Activated CD8-positive, alpha-beta memory T cell treated with anti-CD3 and anti-CD28 coated beads for 36 hours (primary cell): Measurements from ENCODE around the gene PTX4. TPM values are rescaled to one million over a fixed set of nuclear protein-coding genes. Genes with fewer than 3 reads are reported as not detected.

Experiments
- CTCF ChIA-PET: fragments of 350-600 bp; sonication (Branson Sonifier 250); formaldehyde crosslinking; loops from one replicate; lab custom pipeline; 2021; ENCODE audit warnings: antibody characterized with exemption; lab: Charles Lee
- POLR2A ChIA-PET: fragments of 350-600 bp; sonication (Branson Sonifier 250); formaldehyde crosslinking; loops from one replicate; lab custom pipeline; 2021; ENCODE audit warnings: antibody characterized with exemption; lab: Charles Lee
- total RNA-seq, 2 experiments: library from RNA; stranded (reverse); gene quantifications; one replicate each; pipeline ENCODE4 v1.2.3, GENCODE V29; 2021

PTX4 gene
- total RNA-seq, 2 experiments from 2014 or later, result not detected

- CTCF ChIA-PET, result no interaction called here
- POLR2A ChIA-PET, result interaction anchor here (0.5 kb wide), 1 partner anchor 46 kb away, joined by 7 read pairs; no protein-coding TSS in a partner anchor
These were observed 17.2 kb upstream of the PTX4 start for GRCh38 chr16:1505912-1506311.

- POLR2A ChIA-PET, result interaction anchor here (0.5 kb wide), 1 partner anchor 45 kb away, joined by 7 read pairs; no protein-coding TSS in a partner anchor
- CTCF ChIA-PET, result interaction anchor here (0.6 kb wide), 1 partner anchor 201 kb away, joined by 3 read pairs; no protein-coding TSS in a partner anchor
These were observed 16.5 kb upstream of the PTX4 start for GRCh38 chr16:1505073-1505844.

- ChIA-PET POLR2A (no interaction called here), CTCF (interaction anchor here (1.0 kb wide), 1 partner anchor 11 kb away, joined by 3 read pairs; no protein-coding TSS in a partner anchor)
These were observed 14.6 kb upstream of the PTX4 start for GRCh38 chr16:1503110-1503955.

GRCh38 chr16:1502092-1503004, 13.6 kb upstream of the PTX4 start:
- CTCF ChIA-PET, result interaction anchor here (1.0 kb wide), 1 partner anchor 12 kb away, joined by 3 read pairs; no protein-coding TSS in a partner anchor

GRCh38 chr16:1501630-1502029, 12.9 kb upstream of the PTX4 start:
- CTCF ChIA-PET, result no interaction called here
- POLR2A ChIA-PET, result no interaction called here

More at GRCh38 chr16:1502092-1503004, 13.6 kb upstream of the PTX4 start:
- POLR2A ChIA-PET, result interaction anchor here (0.5 kb wide), 1 partner anchor 61 kb away, joined by 3 read pairs; no protein-coding TSS in a partner anchor

GRCh38 chr16:1500465-1501150, 11.9 kb upstream of the PTX4 start:
- CTCF ChIA-PET, result no interaction called here

GRCh38 chr16:1499756-1500464, 11.2 kb upstream of the PTX4 start:
- POLR2A ChIA-PET, result no interaction called here
- CTCF ChIA-PET, result no interaction called here

More at GRCh38 chr16:1500465-1501150, 11.9 kb upstream of the PTX4 start:
- POLR2A ChIA-PET, result no interaction called here

GRCh38 chr16:1498899-1499676, 10.3 kb upstream of the PTX4 start:
- ChIA-PET CTCF (no interaction called here), POLR2A (interaction anchor here (0.6 kb wide), 1 partner anchor 204 kb away, joined by 3 read pairs; no protein-coding TSS in a partner anchor)

- ChIA-PET CTCF (no interaction called here), POLR2A (no interaction called here)
These were observed 8.4 kb upstream of the PTX4 start for GRCh38 chr16:1497014-1497598.

- CTCF ChIA-PET, result no interaction called here
- POLR2A ChIA-PET, result no interaction called here
These were observed 7.7 kb upstream of the PTX4 start for GRCh38 chr16:1496464-1496863.

- ChIA-PET CTCF (no interaction called here), POLR2A (no interaction called here)
These were observed 7.1 kb upstream of the PTX4 start for GRCh38 chr16:1495889-1496262.

- ChIA-PET POLR2A (no interaction called here), CTCF (no interaction called here)
These were observed 6.6 kb upstream of the PTX4 start for GRCh38 chr16:1495211-1495888.

- CTCF ChIA-PET, result no interaction called here
- POLR2A ChIA-PET, result no interaction called here
These were observed 6.0 kb upstream of the PTX4 start for GRCh38 chr16:1494711-1495110.

- ChIA-PET CTCF (interaction anchor here (0.7 kb wide), 1 partner anchor 130 kb away, joined by 3 read pairs; no protein-coding TSS in a partner anchor), POLR2A (interaction anchor here (0.6 to 0.9 kb wide), 2 partner anchors 43 to 380 kb away, joined by 3 to 4 read pairs; no protein-coding TSS in a partner anchor)
These were observed 5.4 kb upstream of the PTX4 start for GRCh38 chr16:1494129-1494640.

GRCh38 chr16:1493746-1494094, 5.0 kb upstream of the PTX4 start:
- POLR2A ChIA-PET, result interaction anchor here (0.6 to 1.8 kb wide), 4 partner anchors 44 to 381 kb away, joined by 3 to 8 read pairs (median 6); partner anchors contain the start of gene UQCC4
- CTCF ChIA-PET, result interaction anchor here (0.7 kb wide), 1 partner anchor 130 kb away, joined by 3 read pairs; no protein-coding TSS in a partner anchor
